Left hindlimb (tissue), 1 donor: ENCODE results near the gene PLBD1.

ENCODE experiments used
- DNase-seq: peaks from one replicate; pipeline ENCODE4 v3.0.0-alpha.2; 2018

Gene PLBD1

DNA sequence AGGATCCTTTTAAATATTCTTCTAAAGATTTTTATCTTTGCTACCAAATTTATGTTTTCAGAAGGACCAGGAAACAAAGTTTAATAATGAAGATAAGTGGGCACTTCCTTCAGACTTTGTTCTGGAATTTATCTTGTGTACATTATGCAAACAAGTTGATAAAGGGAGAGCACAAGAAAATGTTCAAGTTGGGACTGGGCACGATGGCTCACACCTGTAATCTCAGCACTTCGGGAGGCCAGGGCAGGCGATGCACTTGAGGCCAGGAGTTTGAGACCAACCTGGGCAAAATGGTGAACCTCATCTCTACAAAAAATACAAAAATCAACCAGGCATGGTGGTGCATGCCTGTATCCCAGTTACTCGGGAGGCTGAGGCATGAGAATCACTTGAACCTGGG is 4.6 kb downstream of the PLBD1 start:
- no peak for DNase-seq

DNA sequence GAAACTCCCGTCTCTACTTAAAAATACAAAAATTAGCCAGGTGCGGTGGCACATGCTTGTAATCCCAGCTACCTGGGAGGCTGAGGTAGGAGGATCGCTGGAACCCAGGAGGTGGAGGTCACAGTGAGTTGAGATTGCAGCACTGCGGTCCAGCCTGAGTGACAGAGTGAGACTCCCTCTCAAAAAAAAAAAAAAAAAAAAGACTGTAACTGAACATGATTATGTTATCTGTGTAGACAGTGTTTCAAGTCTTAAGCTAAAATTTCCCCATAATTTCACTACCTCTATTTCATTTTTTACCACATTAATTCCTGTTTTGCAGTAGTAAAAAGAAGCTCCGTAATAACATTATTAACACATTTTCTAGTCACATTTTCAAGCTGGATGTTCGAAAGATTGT is 5.4 kb downstream of the PLBD1 start:
- DNase-seq, result no peak

DNA sequence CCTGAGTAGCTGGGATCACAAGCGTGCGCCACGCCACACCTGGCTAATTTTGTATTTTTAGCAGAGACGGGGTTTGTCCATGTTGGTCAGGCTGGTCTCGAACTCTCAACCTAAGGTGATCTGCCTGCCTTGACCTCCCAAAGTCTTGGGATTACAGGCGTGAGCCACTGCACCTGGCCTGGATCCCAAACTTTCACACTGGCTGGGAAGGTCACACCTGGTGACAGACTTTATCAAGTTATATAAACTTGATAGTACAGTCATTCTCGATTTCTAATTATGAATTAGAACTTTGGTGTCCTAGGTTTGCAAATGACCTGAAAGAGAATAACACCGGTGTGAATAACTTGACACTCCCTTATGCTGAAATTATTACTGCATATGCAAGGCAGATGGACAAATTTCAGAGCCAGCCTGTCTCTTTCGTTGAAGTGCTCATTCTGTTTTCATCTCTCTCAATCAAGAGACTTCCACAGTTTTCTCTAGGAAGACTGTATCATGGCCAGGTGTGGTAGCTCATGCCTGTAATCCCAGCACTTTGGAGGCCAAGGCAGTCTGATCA is 5.9 kb downstream of the PLBD1 start:
- no peak for DNase-seq

GRCh38 chr12:14560904-14561574 is 6.6 kb downstream of the PLBD1 start:
- no peak for DNase-seq

DNA sequence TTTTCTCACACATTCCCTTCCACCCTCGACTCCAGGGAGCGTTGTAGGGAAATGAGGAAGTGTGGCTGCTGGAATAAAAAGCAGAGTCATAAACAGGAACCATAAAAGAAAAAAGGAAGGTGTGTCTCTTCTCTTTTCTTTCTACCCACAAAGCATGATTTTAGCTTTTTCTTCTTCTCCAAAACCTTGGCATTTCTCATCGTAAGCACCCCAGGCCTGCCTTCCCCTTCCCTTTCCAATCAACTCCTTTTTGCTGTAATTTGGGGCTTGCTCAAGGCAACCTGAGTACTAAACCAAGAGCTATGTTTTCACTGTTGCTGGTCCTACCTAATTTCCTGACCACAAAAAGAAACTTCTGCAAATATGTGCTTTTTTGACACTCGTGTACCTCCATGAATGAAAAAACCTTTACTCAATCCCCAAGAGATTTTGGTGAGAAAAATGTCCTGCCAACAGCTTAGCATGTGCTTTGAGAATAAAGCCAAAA is 9.2 kb downstream of the PLBD1 start:
- no peak for DNase-seq

- DNase-seq, result no peak
Measured at GRCh38 chr12:14557966-14558365, 9.7 kb downstream of the PLBD1 start.

DNA sequence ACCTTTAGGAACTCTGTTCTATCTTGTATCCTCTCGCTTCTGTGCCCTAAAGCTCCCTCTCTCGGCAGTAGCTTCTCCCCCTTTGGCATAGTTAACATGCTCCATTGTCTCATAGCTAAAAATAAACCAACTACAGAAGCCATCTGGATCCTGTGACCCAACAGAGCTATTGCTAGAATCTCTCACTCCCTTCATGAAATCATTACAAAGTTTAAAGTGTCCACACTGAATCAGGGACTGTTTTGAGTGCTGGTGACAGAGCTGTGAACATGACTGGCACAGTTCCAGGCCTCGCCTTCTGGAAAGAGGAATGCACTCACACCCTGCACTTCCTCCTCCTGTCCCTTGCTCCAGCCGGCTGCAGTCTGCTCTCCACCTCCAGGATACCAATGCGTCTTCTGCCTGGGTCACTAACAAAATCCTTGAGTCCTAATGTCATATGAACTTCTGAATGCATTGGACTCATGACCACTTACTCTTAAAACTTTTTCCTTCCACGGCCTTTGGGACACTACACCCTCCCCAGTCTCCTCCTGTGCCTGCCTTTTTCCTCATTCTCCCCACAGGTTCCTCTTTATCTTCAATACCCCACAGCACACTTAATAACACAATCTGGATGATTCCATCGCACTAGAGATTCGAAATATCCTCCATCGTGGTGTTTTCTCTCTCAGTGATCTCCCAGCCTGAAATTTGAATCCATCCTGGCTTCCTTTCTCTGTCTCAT is 13.2 kb downstream of the PLBD1 start:
- peak; percentile 64 for DNase-seq

- DNase-seq, result no peak
Measured at GRCh38 chr12:14548609-14549008, 19.1 kb downstream of the PLBD1 start.

GRCh38 chr12:14547571-14547970 is 20.1 kb downstream of the PLBD1 start:
- no peak for DNase-seq

DNA sequence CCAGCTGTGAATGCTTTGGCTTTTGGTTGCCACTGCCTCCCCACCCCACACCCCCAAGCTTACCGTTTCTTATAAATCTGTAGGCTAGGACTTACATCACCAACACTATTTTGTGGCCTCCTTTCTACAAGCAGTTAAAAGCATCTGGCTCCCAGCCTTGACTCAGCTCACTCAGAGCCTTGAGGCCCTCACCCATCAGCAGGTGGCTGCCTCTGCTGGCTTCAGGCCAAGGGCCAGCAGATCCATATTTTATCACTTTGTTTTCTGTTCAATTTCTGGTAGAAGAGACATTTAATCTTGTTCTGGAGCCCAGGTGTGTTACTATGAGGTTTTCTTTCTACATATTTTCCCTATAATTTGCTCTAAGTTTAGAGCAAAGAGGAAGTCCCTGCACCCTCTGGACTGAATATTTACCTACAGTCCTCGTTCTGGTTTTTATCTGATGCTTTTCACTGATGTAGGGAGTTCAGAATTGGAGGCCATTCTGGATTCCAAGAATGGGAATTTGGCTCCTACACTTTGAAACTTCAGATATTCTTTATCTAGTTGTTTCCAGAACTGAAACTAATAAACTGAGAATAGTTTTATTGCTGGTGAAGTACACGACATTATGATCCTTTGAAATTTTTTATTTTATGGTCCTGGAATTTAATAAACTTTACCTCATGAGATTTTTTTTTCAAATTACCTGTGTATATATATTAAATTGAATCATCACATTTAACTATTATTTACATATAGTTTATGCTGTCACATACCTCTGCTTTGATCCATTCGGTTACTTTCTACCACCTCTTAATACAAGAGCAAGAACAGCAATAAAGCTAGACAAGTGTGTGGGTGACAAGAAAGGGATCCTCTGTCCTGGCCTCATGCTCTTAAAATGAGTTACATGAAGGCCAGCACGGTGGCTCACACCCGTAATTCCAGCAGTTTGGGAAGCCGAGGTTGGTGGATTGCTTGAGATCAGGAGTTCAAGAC is 22.2 kb downstream of the PLBD1 start:
- DNase-seq, result no peak

- no peak for DNase-seq
Measured at GRCh38 chr12:14540801-14541462, 26.8 kb downstream of the PLBD1 start.

GRCh38 chr12:14537088-14537487 is 30.6 kb downstream of the PLBD1 start:
- DNase-seq, result no peak

DNA sequence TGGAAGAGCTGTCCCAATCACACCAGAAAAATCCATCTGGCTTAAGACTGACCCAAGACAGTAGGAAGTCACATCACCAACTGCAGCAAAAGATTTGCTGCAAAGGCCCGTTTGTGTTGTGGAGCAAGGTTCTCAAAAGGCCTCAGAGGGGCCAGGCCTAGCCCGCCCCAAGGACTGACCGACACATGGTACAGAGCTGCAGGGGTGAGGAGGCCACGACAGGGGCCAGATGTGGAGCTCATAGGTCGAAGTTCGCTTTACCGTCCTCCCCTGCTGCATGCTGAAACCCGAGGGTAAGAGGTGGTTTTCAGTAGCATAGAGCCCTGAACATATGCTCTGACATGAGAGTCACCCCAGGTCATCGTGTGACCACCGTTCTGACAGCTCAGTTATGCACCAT is 35.5 kb downstream of the PLBD1 start:
- no peak for DNase-seq

- DNase-seq, result no peak
Measured at GRCh38 chr12:14525964-14526363, 41.7 kb downstream of the PLBD1 start.

- DNase-seq, result no peak
Measured at GRCh38 chr12:14521822-14522221, 45.9 kb downstream of the PLBD1 start.

DNA sequence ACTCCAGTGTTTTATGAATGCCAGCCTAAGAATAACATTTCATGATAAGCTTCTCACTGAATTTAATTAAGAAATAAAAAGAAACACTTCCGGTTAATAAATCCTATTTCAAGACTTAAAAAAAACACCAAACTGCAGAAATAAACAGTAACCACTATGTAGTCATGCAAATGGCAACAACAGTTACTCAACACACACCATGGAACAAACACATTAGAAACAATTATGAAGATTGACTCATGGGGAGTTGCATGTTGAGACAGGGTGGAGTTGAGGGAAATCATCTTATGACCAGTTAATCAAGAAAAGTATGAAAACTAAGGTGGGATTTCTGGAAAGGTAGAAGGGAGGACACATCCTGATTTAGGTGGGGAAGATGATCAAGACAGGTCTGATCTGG is 52.7 kb downstream of the PLBD1 start:
- no peak for DNase-seq

GRCh38 chr12:14514154-14514842 is 53.4 kb downstream of the PLBD1 start:
- DNase-seq, result no peak

DNA sequence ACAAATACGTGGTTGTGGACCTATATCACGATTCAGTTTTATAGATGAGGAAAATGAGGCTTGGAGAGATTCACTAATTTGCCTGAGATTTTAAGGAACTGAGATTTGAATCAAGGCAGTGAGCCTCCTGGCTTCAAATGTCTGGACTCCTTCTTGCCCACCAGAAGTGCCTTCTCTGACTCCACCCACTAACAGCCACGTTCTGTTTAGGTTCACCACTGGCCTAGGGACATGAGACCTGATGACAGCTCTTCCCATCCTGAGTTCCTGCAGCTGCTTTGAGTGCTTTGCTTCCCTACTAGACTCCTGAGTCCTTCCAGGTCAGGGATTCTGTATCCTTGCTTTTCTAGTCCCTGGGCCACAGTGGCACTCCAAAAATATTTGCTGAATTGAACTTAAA is 57.1 kb downstream of the PLBD1 start:
- no peak for DNase-seq

- DNase-seq, result no peak
Measured at GRCh38 chr12:14505626-14506596, 61.8 kb downstream of the PLBD1 start.

DNA sequence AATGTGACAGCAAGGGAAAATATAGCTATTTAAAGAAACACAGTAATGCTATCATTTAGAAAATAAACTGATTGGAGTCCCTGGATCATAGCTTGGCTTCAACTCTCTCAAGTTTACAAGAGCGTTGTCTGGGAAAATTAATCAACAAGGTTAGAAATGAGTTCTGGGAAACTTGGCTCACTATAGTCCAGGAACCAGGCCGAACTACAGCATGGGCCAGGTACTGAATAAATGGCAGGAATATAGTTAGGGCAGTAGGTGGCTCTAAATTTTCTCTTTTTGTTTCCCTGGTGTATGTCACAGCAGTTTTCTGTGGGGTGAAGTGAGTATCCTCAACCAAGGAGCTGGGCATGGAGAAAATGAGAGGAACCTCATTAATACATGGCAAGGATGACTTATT is 72.4 kb downstream of the PLBD1 start:
- no peak for DNase-seq

GRCh38 chr12:14482886-14483285 is 84.8 kb downstream of the PLBD1 start:
- no peak for DNase-seq
